GM19238 (cell line): ENCODE data around the gene PHACTR3.

ENCODE experiments used
- DNase-seq: peaks from one replicate; pipeline ENCODE4 v3.0.0; 2011; ENCODE audit warnings: low spot score; ENCODE audit not compliant: insufficient read length

PHACTR3 gene

GRCh38 chr20:59825563-59825920 lies 221.2 kb downstream of the PHACTR3 start:
- DNase-seq, result no peak

DNA sequence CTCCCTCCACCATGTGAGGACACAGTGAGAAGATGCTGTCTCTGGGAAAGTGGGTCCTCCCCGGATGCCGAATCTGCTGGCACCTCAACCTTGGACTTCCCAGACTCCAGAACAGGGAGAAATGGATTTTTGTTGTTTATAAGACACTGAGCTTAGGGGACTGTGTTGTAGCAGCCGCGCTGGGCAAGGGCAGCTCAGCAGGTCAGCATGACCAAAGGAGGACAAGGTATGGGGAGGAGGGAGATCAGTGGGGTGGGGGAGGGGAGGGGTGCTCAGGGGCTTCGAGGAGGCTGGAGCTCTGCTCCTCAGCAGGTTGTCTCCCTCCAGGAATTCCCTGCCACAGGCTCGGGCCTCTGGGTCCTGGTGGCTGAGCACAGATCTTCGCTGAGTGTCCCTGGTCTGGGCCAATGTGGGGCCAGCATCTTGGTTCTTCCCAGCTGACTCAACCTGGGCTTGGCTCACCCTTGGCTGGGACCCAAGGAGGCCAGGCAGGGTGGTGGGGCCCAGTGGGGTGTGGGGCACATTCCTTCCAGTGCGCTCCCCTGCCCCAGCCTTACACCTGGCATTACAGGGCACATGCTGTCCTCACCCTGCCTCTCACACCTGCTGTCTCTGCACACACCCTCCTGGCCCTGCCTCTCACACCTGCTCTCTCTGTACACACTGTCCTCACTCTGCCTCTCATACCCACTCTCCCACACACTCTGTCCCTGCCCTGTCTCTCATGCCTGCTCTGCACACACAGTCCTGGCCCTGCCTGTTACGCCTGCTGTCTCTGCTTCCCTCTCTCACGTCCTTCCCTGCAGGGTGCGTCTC lies 221.8 kb downstream of the PHACTR3 start:
- DNase-seq, result no peak

DNA sequence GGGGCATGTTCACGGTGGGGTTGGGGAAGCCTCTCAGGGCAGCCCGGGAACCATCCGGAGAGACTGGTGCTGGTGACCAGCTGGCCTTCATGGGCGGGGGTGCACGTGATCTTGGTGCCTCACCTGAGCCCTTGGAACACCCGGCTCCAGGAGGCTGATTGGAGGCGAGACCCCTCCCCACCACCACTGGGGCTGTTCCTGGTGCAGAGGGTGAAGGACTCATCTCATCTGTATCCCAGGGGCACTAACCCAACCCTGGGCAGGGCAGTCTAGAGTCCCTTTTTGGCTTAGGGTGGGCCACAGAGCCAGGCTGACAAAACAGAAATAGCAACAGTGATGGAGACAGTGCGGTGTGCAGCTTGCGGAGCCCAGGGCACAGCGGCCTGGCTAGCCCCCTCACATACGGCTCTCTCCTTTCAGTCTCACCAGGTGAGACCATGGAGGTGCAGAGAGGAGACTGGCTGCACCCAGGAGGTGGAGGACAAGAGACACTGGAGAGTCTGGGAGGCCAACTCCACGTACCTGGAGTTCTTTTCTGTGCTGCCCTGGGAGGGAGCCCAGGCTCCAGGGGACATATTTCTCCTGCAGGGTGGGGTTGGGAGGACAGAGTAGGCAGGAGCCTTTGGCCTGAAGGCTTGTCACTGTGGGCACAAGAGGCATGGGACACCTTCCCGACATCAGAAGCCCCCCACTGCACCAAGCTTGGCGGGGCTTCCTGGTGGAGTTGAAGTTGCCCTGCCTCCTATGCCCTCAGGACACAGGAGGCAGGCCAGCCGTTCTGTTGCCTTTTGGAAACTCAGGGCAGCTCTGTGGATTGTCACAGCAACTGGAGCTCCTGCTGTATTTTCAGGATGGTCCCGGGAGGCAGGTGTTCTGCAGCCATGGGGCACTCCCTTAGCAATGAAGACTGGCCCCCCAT lies 223.1 kb downstream of the PHACTR3 start:
- DNase-seq, result no peak

- no peak for DNase-seq
Measured at GRCh38 chr20:59828125-59829053, 224.0 kb downstream of the PHACTR3 start.

GRCh38 chr20:59829054-59829785 lies 224.9 kb downstream of the PHACTR3 start:
- DNase-seq, result no peak

DNA sequence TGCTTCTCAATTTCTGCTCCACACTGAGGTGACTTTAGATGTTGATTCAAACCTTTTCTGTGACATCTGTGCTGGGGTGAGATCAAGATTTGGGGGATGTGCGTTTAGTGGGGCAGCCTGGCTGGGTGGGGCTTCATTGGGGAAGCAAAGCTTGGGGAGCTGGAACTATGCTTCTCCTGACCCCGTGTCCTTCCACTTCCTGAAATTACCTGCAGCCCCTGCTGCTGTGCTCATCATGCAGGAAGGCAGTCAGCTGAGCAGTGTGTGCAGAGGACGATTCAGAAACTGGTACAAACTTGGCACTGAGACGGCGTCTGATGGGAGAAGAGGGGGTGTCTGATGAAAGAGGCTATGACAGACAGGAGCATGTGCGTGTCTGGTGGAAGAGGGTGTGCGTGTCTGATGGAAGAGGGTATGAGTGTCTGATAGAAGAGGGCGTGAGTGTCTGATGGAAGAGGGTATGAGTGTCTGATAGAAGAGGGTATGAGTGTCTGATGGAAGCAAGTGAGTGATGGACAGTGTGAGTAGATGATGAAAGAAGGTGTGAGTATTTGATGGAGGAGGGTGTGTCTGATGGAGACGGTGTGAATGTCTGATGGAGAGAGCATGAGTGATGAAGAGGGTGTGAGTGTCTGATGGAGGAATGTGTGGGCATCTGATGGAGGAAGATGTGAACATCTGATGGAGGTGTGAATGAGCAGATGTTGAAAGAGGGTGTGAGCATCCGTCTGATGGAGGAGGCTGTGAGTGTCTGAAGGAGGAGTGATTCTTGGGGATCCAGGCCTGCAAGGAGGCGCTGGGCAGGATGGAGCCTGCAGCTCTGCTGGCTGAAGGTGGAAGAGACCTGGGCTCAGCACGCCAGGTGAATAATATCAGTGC lies 225.7 kb downstream of the PHACTR3 start:
- DNase-seq, result no peak

DNA sequence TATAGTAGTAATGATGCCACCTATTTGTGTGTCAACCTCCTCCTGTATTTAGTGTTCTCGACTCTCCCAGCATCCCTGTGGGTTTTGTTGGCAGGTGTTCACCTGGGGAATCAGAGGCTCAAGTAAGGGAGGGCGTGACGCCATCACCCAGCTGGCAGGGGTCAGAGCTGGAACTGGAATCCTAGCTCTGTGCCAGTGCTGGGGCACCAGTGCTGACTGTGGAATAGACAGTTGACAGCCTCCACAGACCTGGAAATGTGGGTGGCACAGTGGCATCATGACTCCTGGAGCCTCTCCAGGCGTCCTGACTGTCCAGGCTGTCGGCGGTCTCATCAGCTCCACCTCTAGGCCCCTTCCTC lies 226.3 kb downstream of the PHACTR3 start:
- DNase-seq, result no peak

DNA sequence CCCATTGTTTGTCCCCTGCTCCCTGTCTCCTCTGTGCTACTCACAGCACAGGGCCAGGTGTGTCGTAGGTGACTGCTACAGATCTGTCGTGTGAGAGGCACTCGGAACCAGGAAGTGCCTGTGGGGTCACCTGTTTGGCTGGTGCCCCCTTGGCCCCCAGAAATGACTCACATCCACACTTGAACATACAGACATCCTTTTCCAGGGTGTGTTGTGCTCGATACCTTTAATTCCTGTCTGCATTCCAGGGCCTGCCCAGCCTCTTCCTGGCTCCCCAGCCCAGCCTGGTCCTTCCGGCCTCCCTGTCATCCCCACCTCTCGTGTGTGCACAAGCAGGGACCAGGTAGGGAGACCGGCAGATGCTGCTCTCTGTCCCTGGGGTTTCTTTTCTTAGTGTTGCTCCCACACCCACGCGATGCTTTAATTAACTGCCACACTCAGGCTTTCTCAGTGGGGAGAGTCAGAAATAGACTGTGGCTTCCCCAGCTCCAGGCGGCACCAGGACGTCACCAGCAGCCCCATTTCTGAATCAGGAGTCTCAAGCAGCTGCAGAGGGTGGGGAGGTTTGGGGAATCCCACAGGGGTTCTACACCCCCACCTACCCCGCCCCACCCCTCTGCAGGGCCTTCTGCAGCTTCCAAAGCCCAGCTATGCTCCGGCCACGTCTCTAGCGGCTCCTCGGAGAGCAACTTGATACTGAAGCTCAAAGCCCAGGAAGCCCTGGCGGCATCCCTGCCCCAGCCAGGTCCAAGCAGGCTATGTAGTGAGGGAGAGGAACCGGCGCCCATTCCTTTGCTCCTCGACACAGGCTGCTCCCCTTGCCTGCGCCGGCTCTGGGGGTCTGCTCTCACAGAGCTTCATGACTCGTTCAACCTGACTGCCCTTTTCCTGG lies 226.9 kb downstream of the PHACTR3 start:
- no peak for DNase-seq

DNA sequence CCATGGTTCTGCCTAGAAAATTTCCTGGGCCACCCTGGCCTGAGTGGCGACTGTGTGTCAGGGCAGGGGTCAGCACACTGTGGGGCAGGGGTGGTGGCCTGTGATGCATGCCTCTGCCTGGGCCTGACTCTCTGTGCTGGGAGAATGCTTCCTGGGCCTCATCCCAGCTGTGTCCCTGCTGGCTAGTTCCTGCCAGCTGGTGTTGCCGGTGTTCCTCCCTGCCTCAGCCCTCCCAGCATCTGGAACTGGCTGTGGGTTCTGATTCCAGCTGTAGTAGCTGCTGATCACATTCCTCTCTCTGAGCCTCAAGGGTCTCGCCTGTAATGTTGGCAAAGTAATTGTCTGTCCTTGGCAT lies 227.6 kb downstream of the PHACTR3 start:
- no peak for DNase-seq

DNA sequence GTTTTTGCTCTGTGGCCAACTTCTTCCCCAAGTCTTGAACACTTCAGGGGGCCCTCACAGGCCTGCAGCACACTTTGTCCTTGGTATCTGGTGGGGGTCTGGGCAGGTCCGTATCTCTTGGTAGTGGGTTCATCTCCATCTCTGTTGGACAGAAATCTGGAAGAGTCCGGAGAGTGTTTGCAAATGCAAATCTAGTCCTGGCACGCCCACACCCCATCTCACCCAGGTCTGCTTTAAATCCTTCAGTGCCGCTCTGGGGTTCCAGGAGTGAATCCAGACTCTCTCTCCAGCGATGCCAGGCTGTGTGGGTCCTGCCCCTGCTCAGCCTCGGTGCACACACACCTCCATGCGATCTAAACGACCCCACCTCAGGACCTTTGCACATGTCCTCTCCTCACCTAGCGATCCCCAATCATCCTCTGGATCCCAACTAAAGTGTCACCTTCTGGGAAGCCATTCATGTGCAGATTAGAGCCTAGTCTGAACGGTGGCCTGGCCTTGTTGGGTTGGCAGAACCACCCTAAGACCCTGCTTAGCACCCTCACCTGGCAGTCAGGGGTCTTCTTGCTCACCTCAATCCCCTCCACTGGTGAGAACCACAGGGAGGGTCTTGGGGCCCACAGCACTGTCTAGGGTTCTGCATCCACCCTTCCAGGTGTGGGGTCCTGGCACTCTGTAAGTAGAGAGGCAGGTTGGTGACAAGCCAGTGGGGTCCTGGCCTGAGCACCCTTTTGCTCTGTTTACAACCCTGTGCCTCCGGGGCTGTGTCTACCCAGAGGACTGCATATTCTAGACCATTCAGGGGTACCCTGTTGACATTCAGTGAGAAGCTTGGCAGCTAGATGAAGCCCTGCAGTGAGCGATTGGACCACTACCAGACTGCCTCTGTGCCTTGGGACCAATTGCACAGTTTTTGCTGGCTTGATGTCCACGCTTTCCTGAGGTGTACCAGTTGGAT lies 228.3 kb downstream of the PHACTR3 start:
- no peak for DNase-seq

GRCh38 chr20:59835057-59835447 lies 230.7 kb downstream of the PHACTR3 start:
- no peak for DNase-seq

DNA sequence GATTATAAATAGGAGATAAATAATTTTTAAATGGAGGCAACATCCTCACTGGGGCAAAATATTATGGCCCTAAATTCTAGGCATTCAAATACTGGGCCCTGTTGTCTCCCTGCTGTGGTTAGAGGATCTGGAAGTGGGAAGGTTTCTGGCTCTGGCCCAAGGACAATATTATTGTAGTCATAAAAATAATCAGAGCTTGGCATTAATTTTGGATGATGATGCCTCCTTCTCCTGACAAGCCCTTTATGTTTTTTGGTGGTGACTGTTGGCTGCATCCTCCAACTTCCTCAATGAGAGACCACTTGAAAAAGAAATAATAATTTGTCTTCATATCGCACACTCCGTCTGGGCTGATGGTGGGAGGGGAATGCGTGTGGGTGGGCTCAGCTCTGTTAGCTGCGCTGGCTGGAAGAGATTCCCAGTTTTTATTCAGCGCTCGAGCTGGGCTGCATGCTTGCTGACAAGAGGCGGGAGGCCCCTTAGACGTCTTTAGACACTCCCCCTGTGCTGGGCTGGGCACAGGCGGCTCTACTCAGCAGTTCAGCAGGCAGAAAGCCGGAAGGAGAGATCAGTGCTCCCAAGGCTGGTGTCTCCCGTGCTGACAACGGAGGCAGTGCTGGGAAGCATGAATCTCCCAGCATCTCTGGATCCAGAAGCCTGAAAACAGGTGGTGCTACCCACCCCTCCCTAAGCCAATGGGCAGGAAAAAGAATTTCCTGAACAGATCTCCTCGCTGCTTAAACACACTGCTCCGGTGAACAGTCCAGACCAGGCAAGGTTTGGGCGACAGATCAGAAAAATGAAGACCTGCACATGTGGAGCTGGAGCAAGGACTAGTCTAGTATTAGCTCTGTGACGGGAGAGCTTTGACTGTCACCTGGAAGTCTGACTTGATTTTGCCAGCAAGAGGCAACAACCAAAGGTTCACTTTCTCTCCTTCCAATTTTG lies 231.4 kb downstream of the PHACTR3 start:
- no peak for DNase-seq

- no peak for DNase-seq
Measured at GRCh38 chr20:59836767-59837166, 232.4 kb downstream of the PHACTR3 start.

DNA sequence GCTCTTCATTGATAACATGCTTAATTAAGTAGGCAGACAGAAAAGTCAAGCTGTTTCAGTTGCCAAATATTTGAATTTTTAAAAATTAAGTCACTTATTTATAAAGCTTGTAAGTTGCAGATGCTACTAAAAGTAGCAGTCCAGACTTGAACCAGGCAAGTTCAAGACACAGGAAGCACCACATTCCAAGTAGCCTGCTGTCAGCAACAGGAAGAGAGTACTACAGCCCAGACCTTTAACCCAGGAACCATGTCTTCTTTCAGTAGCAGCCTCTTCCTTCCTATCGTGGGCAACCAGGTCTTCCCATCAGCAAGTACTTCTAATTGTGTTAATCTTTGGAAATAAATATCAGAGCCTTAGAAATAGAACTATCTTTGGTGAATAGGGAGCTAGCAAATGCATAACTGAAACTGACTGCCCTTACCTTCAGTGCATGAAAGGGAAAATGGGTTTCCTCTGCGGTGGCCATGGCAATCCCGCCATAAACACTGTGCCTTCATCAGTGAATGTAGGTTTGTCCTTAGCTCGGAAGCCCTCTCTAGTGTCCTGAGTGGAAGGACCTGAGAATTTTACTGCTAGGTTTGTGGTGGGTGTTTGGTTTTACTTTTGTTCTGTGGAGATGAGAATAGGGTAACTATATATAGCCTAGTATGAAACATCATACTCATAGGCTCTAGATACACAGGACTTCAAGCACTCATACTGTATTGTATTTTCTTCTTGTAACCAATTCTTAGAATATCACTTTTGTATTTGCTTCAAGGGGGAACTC lies 233.5 kb downstream of the PHACTR3 start:
- DNase-seq, result no peak

DNA sequence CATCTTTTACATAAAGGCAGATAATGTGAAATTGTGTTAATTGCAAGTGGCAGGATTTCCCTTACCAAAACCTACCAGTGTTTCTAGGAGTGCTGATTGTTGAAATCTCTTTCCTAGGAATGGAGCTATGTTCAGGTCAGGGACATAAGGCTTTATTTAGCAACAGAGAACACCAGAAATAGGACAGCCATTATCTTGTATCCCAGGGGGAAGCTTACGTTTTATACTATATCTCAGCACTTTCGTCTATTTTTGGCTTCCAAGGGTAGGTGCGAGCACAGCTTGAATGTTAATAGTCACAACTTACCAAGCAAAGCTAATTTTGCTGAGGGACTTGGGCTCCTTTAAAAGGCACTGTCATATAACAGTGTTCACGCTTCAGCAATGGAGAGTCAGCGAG lies 235.1 kb downstream of the PHACTR3 start:
- no peak for DNase-seq

- no peak for DNase-seq
Measured at GRCh38 chr20:59845472-59845871, 241.1 kb downstream of the PHACTR3 start.
